ENCODE measurements around the gene ENTPD6.

ENTPD6 gene

DNA sequence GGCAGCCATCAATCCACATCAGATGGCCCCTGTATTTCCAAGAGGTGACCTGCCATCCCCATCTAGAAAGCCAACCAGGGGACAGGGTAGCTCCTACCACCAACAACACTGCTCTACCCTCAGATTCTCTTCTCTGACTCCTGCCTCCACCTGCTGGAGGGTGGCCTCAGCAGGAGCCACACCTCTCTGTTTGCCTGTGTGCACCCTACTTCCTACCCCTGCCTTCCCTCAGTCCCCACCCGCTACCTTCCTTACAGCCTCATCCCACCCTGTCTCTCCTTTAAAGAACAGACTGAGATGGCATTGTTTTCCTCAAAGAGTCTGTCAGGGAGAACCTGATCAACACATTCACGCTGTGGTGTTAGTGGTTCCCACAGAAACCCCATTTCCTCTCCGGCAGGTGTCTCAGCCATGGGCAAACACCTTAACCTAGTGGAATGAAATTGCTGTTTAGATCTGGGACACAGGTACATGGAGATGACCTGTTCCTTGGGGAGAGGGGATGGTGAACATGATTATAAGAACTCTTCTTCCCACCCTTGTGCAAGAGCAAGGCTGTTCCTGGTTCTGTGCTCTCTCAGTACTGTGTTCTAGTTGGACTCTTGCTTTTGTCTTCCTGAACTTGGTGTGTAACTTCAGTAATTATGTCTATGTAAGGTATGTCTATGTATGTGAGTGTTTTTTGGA, 1.8 kb downstream of the ENTPD6 start:
- Mint-ChIP-seq H3K27me3 (ENCODE audit: low read depth) (peaks cover 3% of the 10 kb centered on the region), H3K9me3 (no peaks in the 10 kb centered on the region), H3K4me3 (peak overlapping the region; percentile 93 to 97 (median 96)), H3K4me1 (peaks cover 36% of the 10 kb centered on the region), H3K36me3 (ENCODE audit: low read depth) (no peaks in the 10 kb centered on the region), H3K27ac (peak overlapping the region in 2 of 3 experiments; percentile 6 to 59)
- TF ChIP-seq, protein P1, sequence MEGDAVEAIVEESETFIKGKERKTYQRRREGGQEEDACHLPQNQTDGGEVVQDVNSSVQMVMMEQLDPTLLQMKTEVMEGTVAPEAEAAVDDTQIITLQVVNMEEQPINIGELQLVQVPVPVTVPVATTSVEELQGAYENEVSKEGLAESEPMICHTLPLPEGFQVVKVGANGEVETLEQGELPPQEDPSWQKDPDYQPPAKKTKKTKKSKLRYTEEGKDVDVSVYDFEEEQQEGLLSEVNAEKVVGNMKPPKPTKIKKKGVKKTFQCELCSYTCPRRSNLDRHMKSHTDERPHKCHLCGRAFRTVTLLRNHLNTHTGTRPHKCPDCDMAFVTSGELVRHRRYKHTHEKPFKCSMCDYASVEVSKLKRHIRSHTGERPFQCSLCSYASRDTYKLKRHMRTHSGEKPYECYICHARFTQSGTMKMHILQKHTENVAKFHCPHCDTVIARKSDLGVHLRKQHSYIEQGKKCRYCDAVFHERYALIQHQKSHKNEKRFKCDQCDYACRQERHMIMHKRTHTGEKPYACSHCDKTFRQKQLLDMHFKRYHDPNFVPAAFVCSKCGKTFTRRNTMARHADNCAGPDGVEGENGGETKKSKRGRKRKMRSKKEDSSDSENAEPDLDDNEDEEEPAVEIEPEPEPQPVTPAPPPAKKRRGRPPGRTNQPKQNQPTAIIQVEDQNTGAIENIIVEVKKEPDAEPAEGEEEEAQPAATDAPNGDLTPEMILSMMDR (IDR thresholded peaks at IDR 0.05; ENCODE audit: unreplicated experiment in 3 of 3): no peak

DNA sequence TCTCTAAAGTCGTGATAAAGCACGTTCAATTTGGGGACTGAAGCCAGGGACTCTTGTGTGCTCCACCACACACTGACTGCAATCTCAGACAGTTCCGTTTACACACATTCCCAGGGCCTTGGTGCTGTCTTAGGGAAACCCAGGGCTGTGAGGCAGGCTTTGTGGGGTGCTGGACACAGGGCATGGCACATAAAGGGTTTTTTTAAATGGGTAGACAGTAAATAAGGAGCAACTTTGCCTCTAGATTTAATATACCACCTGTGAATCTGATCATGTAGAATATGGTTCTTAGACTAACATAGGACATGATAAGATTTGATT, 2.3 kb downstream of the ENTPD6 start:
- H3K27ac Mint-ChIP-seq: no peak overlapping the region
- H3K27me3 Mint-ChIP-seq (ENCODE audit: low read depth): peaks cover 3% of the 10 kb centered on the region
- H3K4me3 Mint-ChIP-seq: peak overlapping the region; percentile 93 to 97 (median 96)
- no peaks in the 10 kb centered on the region for H3K9me3 Mint-ChIP-seq
- TF ChIP-seq, protein P1 (IDR thresholded peaks at IDR 0.05; ENCODE audit: unreplicated experiment in 3 of 3): no peak
- H3K36me3 Mint-ChIP-seq (ENCODE audit: low read depth): no peaks in the 10 kb centered on the region
- H3K4me1 Mint-ChIP-seq: peaks cover 36% of the 10 kb centered on the region

DNA sequence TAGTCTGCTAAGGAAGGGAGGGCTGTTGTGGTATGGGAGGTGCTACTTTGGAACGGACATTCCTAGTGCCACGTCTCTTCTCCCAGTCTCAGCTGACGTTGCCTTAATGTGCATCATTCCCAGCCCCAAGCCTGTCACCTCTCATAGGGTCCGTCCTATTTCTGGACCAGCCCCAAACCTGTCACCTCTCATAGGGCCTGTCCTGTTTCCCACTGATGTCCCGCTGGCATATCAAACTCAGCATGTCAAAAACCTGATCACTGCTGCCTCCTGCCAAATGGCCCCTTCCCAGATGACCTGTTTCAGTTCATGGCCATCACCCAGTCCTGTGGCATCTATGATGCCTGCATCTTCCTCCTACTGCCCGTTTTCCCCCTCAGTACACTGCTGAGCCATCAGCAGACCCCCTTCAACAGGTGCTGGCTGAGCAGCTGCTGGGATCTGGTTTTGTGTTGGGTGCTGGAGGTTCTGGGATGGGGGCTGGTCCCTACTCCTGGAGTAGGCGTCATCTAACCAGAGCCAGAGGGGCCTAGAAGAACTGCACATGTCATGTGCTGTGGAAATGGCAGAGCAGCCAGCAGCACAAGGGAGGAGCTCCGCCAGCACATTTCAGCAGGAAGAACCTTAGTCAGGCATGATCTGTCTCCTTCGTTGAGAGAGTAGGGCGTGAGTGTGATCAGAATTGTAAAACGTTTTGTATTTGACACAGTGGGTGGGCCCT, 3.3 kb downstream of the ENTPD6 start:
- Mint-ChIP-seq H3K4me1 (peaks cover 36% of the 10 kb centered on the region), H3K9me3 (peaks cover 3% of the 10 kb centered on the region), H3K27ac (peak overlapping the region in 1 of 3 experiments; percentile 23), H3K27me3 (ENCODE audit: low read depth) (peaks cover 3% of the 10 kb centered on the region), H3K4me3 (peak overlapping the region; percentile 45 to 73 (median 51)), H3K36me3 (ENCODE audit: low read depth) (peaks cover 8% of the 10 kb centered on the region)
- TF ChIP-seq, protein P1 (IDR thresholded peaks at IDR 0.05; ENCODE audit: unreplicated experiment in 3 of 3): no peak

DNA sequence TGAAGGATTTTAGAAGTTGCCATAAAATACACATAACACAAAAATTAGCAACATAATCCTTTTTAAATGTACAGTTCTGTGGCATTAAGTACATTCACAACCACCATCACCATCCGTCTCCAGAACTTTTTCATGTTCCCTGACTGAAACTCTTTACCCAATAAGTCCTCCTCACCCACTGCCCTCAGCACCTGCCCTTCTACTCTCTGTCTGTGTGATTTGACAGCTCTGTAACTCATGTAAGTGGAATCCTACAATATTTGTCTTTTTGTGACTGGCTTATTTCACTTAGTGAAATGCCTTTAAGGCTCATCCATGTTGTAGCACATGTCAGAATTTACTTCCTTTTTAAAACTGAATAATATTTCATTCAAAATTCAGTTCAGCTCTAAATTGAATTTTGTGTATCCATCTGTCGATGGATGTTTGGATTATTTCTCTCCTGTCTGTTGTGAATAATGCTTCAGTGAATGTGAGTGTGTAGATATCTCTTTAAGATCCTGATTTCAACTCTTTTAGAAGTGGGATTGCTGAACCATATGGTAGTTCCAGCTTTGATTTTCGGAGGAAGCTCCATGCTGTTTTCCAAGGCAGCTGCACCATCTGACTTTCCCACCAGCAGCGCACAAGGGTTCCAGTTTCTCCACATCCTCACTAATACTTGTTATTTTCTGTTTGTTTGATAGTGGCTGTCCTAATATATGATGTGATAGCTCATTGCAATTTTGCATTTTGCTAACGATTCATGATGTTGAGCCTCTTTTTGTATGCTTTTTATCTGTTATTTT, 4.2 kb downstream of the ENTPD6 start:
- peaks cover 8% of the 10 kb centered on the region for H3K36me3 Mint-ChIP-seq (ENCODE audit: low read depth)
- peak overlapping the region in 2 of 3 experiments; percentile 23 to 25 for H3K27ac Mint-ChIP-seq
- peaks cover 3% of the 10 kb centered on the region for H3K27me3 Mint-ChIP-seq (ENCODE audit: low read depth)
- H3K9me3 Mint-ChIP-seq: peaks cover 3% of the 10 kb centered on the region
- H3K4me1 Mint-ChIP-seq: peaks cover 36% of the 10 kb centered on the region
- TF ChIP-seq, protein P1 (IDR thresholded peaks at IDR 0.05; ENCODE audit: unreplicated experiment in 3 of 3): no peak
- H3K4me3 Mint-ChIP-seq: peak overlapping the region; percentile 10 to 65 (median 49)

DNA sequence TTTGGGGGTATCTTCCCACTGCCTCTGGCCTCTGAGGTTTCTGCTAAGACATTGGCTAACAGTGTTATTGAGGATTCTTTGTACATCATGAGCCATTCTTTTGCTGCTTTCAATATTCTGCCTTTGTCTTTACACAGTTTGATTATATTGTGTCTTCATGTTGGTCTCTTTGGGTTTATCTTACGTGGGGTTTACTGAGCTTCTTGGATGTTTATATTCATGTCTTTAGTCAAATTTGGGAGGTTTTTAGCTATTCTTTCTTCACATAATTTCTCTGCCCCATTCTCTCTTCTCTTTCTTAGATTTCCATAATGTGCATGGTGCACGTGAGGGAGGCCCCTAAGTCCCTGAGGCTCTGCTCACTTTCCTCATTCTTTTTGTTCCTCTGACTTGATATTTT, 7.6 kb downstream of the ENTPD6 start:
- Mint-ChIP-seq H3K27ac (no peak overlapping the region), H3K36me3 (ENCODE audit: low read depth) (peaks cover 8% of the 10 kb centered on the region), H3K27me3 (ENCODE audit: low read depth) (no peaks in the 10 kb centered on the region), H3K4me1 (peaks cover 23% of the 10 kb centered on the region), H3K9me3 (peaks cover 3% of the 10 kb centered on the region), H3K4me3 (no peak overlapping the region)
- TF ChIP-seq, protein P1 (IDR thresholded peaks at IDR 0.05; ENCODE audit: unreplicated experiment in 3 of 3): no peak

Measured in nephron (organoid).